ENCODE measurements around the gene PRSS57.
"Not testable (repeated sequence)": the region's sequence is repeated elsewhere in the genome, so short reads cannot be mapped to it uniquely, and the experiment has no call there.

Gene PRSS57

DNA sequence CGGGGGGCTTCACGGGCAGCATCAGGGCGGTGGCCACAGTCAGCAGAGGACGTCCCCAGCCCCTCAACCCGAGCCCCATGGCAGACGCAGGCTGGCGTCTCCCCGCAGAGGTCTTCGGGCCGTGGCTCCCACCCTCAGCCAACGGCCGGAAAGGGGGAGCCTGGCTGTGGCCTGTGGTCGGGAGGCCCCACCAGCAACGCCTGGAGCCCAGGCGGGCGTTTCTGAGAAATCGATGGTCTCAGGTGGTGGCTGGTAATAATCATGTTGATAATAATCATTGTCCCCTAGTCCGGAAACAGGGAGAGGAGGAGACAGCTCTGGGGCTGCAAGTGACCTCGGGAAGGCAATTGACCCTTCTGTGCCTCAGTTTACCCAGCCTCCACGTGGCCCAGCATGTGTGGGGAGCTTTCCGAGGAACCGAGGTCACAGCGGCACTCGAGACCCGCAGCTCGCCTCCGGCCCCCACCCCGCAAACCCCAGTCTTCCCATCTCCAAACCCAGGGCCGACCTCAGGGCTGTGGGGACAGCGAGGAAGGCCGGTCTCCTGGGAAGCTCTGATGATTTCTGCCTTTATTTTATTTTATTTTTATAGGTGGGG is at the start of gene PRSS57:
PRSS57 (minus strand) TSS at position 101 of the 598 bp plus-strand sequence; CDS start at position 79, 22 bp downstream.
- Histone ChIP-seq H3K27ac (no peak within 1 kb of the TSS), H3K4me3 (no peak within 1 kb of the TSS)

DNA sequence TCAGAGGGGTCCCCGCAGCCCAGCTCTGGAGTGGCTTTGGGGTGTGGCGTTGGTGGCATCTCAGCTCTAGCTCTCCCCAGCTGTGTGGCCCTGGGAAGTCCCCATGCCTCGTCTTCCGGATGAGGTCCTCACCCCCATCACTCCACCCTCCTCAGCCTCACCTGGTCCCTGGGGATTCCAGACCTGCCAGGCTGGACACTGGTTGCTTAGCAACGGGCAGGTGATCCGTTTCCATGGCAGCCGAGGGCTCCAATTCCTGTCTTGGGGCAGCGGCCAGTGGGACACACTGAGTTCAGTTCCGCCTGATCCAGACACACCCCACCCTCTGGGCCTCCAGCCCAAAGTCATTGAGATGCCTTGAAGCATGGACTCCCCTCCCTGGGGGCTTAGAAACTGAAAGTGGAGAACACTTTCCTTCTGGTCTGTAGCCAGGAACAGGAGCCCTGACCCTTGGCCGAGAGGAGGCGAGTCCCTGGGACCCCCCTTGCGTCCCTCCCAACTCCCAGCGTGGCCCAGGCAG is 48.0 kb upstream of the PRSS57 start:
- Histone ChIP-seq H3K27ac (no peak overlapping the region), H3K4me3 (no peak overlapping the region)

DNA sequence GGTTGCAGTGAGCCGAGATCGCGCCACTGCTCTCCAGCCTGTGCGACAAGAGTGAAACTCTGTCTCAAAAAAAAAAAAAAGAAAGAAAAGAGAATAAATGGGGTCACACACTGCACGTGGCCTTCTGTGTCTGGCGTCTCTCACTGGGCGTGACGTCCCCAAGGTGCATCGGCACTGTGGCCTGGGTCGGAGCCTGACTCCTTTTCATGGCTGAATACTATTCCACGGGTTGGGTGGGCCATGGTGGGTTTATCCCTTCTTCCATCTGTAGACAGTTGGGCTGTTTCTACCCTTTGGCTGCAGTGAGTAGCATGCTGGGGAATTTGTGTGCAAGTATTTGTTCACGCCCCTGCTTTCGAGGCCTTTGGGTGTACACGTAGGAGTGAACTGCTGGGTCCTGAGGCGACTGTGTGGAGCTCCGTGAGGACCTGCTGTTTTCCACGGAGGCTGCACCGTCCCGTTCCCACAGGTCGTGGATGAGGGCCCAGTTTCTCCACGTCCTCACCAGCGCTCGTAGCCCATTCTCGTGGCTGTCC is 47.4 kb upstream of the PRSS57 start:
- Histone ChIP-seq H3K27ac (no peak overlapping the region), H3K4me3 (no peak overlapping the region)

DNA sequence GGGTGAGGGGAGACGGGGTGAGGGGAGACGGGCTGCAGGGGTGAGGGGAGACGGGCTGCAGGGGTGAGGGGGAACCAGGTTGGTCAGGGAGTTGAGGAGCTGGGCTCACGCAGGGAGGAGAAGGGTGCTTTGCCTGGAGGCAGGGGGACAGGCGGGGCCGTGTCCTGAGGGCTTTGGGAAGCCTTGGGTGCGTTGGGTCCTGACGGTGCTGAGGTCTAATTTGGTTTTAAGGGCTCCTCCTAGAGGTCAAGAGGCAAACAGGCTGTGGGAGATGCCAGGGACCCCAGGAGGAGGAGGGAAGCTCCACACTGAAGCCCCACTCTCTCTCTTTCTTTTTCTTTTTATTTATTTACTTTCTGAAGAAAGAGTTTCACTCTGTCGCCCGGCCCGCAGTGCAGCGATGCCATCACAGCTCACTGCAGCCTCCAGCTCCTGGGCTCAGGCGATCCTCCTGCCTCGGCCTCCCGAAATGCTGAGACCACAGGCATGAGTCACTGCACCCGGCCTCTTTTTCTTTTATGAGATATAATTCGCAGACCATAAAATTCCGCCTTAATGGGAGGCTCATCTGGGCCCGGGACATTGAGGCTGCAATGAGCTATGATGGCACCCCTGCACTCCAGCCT is 46.4 kb upstream of the PRSS57 start:
- no peak overlapping the region for H3K27ac ChIP-seq
- H3K4me3 ChIP-seq: no peak overlapping the region

DNA sequence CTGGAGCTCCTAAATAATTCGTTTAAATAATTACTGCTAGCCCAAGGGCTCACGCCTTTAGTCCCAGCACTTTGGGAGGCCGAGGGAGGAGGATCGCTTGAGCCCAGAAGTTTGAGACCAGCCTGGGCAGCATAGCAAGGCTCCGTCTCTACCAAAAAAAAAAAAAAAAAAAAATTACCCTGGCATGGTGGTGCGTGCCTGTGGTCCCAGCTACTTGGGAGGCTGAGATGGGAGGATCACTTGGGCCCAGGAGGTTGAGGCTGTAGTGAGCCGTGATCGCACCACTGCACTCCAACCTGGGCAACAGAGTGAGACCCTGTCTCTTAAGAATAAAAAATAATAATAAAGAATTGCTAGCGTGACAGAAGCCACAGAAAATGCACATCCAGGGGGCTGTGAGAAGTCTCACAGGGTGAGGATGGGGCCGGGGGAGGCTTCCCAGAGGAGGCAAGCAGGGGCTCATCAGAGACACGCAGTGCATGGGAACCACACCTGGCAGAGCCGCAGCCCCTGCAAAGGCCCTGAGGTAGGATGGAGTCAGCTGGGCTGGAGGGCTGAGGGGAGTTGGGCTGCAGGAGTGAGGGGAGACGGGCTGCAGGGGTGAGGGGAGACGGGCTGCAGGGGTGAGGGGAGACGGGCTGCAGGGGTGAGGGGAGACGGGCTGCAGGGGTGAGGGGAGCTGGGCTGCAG is 45.7 kb upstream of the PRSS57 start:
- not testable (repeated sequence) for H3K4me3 ChIP-seq, H3K27ac ChIP-seq

DNA sequence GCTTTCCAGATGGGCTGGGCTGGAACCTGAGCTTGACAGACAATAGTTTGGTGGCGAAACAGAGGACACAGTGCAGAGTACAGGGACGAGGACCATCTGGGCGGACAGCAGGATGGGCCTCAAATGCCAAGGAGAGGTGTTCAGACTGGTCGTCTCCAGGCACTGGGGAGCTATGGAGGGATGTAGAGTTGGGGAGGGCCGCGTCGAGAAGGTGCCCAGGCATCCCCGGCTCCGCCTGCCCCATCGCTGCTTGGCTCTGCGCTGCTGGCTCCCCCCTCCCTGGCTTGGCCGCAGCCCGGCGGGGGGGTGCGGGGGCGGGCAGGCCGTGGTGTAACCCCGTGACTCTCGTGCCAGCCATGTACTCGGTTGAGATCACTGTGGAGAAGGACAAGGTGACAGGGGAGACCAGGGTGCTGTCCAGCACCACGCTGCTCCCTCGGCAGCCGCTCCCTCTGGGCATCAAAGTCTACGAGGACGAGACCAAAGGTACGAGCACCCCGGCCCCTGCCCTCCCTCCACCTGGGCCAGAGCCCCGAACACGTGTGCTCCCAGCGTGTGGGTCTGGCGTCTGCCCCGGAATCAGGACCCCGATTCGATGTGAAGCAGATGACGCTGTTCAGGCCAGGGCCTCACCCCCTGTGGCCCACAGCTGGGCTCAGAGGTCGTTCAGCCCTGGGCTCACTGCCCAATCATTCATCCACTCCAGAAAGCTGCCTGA is 44.9 kb upstream of the PRSS57 start:
- Histone ChIP-seq H3K4me3 (no peak overlapping the region), H3K27ac (no peak overlapping the region)

DNA sequence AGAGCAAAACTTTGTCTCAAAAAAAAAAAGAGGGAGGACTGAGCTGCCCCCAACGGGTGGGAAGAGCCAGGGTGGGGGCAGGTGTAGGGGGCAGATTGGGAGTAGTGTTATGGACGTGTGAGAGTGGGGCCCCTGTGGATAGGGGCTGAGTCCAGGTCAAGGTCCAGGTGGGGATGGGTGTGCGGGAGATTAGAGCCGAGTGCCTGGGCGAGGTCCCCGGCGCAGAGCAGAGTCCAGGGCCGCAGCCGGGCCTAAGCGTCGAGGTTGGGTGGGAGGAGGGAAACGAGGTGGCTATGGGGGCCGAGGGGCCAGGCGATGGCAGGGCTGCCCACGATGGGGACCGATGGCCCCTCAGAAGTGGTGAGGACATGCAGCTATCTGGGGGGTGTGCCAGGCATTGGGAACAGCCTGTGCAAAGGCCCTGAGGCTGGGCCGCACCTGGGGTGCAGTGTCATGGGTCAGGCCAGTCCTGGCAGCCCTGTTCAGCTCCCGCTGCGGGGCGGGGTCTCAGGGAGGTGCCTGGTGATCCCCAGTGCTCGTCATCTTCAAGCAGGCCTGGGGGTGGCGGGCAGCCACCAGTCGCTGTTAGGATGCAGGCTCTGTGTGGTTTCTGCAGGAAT is 43.4 kb upstream of the PRSS57 start:
- Histone ChIP-seq H3K4me3 (no peak overlapping the region), H3K27ac (no peak overlapping the region)

DNA sequence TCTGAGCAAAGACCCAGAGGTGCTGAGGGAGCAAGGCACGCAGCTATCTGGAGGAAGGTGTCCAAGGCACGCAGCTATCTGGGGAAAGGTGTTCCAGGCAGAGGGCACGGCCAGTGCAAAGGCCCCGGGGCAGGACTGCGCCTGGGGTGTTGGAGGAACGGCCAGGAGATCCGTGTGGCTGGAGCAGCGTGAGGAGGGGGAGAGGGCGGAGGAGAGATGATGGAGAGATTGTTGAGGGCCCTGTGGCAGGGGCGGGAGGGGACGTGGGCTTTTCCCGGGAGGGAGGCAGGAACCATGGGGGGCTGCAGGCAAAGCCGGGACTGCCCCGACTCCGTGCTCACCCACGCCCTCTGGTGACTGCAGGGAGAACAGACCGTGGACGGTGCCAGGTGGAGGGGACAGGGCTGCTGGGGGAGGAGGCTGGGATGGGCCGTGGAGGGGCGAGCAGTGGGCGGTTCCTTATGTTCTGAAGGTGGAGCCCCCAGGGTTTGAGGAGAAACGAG is 42.4 kb upstream of the PRSS57 start:
- no peak overlapping the region for H3K27ac ChIP-seq

DNA sequence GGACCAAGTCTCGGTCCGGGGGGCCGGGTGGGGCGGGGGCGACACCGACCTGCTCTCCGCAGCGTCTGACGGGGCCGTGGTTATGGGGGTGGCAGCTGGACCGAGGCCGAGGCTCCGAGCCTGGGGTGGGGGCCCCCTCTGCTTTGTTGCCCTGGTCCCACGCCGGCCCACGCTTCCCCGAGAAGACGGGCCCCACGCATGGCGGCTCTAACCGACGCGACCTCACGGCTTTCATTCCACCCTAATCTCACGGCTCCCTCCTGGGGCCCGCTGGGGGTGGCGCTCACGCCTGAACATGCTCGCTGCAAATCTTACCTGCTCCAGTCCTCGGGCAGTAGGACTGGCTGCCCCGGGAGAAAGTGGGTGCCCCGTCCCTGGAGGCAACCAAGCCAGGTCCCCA is 40.9 kb upstream of the PRSS57 start:
- no peak overlapping the region for H3K27ac ChIP-seq
- no peak overlapping the region for H3K4me3 ChIP-seq

More for the DNA sequence above, 42.4 kb upstream of the PRSS57 start:
- no peak overlapping the region for H3K4me3 ChIP-seq

DNA sequence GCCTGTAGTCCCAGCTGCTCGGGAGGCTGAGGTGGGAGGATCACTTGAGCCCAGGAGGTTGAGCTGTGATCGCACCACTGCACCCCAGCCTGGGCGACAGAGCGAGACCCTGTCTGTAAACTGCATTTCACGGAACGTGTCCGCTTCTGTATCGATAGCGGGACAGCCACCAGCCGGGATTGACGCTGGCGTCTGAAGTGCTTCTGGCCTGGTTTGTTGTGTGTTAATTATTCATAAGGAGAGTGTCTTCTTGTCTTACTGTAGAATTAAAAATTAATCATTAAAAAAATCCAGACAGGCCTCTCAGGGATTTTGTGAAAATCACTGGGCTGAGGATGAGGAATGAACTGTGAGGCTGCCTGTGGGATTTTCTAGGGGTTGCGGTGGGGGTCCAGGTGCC is 39.5 kb upstream of the PRSS57 start:
- H3K27ac ChIP-seq: no peak overlapping the region

DNA sequence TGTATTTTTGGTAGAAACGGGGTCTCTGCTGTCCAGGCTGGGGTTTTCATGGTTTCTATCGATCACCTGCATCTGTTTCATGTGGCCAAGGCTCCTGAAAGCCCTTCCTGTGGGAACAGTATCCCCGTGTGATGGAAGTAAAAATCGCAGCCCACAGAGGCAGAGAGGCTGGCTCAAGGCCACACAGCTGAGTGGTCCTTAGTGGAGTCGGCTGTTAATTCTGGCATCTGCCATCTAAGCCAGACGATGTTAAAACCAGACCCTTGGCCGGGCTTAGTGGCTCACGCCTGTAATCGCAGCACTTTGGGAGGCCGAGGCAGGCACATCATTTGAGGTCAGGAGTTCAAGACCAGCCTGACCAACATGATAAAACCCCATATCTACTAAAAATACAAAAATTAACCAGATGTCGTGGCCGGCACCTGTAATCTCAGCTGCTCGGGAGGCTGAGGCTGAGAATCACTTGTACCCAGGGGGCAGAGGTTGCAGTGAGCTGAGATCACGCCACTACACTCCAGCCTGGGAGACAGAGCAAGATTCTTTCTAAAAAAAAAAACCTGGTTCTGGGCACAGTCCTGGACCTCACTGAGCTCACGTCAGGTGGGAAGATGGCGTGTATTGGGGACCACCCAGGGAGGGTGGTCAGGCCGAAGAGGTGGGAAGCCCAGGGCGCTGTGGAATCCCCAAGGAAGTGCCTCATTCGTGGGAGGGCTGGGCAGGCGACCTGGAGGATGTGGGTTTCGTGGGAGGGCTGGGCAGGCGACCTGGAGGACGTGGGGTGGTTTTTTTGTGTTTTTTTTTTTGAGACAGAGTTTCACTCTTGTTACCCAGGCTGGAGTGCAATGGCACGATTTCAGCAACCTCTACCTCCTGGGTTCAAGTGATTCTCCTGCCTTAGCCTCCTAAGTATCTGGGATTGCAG is 37.2 kb upstream of the PRSS57 start:
- H3K27ac ChIP-seq: no peak overlapping the region
- H3K4me3 ChIP-seq: no peak overlapping the region

More for the DNA sequence above, 39.5 kb upstream of the PRSS57 start:
- H3K4me3 ChIP-seq: no peak overlapping the region

DNA sequence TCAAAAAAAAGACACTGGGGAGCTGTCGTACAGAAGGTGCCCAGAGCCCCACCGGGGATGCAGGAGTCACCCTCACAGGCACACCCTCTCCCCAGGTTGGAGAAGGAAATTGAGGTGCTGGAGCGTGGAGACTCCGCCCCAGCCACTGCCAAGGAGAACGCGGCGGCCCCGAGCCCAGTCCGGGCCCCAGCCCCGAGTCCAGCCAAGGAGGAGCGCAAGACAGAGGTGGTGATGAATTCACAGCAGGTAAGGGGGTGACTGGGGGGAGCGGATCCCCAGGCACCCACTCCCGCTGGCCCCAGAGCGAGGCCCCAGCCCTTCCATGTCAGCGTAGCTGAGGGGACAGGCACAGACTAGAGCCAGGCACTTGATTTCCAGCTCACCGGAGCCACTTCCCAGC is 35.7 kb upstream of the PRSS57 start:
- no peak overlapping the region for H3K27ac ChIP-seq
- no peak overlapping the region for H3K4me3 ChIP-seq

DNA sequence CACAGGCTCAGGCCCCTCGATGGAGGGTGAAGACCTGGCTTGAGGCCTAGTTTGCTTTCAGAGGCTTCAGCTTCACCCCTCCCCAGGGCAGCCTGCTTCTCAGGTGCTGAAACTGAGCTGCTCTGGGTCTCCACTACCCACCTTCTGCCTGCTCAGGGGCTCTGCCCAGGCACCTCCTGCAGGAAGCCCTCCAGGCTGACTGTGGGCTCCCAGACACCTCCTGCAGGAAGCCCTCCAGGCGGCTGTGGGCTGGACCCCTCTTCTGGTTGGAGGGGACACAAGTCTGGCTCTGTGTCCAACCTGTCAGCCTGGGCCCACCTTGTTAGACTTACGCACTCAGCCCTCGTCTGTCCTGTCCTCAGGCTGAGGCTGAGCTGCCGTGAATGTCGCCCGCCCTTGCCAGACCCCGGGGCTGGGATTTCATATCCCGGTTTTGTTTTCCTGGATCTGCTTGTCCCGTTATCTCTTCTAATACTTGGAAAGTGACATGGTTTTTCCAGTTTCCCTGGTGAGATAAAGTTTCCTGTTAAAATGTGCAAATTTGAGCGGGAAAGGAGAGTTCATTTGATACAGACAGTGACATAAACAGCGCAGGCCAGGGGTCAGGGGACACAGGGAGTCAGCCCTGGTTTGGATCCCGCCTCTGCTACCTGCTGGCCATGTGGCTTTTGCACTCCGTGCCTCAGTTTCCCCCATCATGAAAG is 34.9 kb upstream of the PRSS57 start:
- no peak overlapping the region for H3K27ac ChIP-seq
- H3K4me3 ChIP-seq: no peak overlapping the region

DNA sequence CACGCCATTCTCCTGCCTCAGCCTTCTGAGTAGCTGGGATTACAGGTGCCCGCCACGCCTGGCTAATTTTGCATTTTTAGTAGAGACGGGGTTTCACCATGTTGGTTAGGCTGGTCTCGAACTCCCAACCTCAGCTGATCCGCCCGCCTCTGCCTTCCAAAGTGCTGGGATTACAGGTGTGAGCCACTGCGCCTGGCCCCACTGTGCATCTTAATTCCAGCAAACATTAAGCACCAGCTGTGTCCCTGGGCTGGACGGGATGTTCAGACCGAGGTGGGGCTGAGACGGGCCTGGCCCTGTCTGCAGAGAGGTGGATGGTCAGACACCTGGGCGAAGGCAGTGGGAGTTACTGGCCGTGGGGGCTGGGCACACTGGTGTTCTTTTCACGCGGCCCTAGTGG is 34.3 kb upstream of the PRSS57 start:
- H3K4me3 ChIP-seq, H3K27ac ChIP-seq: not testable (repeated sequence)

DNA sequence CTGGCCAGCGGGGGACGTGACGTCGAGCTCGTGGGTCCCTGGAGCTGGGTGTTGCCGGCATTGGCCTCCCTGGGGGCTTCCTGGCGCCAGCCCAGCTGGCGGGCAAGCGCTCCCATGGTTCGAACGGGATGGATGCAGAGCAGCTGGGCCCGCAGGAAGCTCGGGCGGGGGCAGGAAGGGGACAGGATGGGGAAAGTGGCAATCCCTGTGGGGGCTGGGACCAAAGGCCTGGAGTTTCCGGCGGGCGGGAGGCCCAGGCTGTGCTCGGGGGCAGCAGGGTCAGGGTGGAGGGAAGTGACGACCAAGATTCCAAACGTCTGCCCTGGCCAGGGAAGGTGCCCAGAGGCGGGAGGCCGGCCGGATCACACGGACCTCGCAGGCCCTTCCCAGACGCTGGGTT is 32.8 kb upstream of the PRSS57 start:
- H3K27ac ChIP-seq: peak overlapping the region in 7 of 21 experiments; percentile 30 to 76 (median 63)

DNA sequence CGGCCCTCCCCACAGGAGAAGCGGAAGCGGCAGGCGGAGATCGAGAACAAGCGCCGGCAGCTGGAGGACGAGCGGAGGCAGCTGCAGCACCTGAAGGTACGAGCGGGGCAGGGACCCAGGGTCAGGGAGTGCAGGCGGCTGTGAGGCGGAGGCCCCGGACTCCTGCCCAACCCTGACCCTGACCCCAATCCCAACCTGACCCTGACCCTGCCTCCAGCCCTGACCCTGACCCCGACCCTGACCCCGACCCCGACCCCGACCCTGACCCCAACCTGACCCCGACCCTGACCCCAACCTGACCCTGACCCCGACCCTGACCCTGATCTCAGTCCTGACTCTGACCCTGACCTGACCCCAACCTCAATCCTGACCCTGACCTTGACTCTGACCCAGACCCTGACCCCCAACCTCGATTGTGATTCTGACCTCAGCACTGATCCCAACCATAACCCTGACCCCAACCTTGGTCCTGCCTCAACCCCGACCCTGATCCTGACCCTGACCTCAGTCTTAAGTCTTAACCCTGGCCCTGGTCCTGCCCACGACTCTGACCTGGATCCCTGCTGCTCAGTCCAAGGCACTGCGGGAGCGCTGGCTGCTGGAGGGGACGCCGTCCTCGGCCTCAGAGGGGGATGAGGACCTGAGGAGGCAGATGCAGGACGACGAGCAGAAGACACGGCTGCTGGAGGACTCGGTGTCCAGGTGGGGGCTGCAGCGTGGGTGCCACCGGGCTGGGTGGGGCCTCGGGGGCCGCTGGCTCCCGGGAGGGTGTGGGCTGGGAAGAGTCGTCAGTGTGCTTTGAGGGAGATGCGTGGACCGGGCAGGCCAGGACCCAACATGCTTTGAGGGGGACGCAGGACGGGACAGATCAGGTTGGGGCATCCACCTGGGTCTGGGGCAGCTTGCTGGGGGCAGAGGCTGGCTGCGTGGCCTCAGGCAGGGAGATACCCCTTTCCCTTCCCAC is 32.0 kb upstream of the PRSS57 start:
- peak overlapping the region in 8 of 21 experiments; percentile 7 to 76 (median 58) for H3K27ac ChIP-seq
- no peak overlapping the region for H3K4me3 ChIP-seq

More for the DNA sequence above, 32.8 kb upstream of the PRSS57 start:
- no peak overlapping the region for H3K4me3 ChIP-seq

Measured in skin epidermis (tissue), 12 donors.